Rectal smooth muscle tissue (tissue), 1 donor: ENCODE results near the gene NDUFS6.
"Not testable (repeated sequence)": the region's sequence is repeated elsewhere in the genome, so short reads cannot be mapped to it uniquely, and the experiment has no call there.

ENCODE experiments used
- H3K27ac ChIP-seq: one replicate; pipeline ENCODE4 v1.7.0; 2013; ENCODE audit warnings: low read depth, low read length, inconsistent platforms
- H3K27me3 ChIP-seq: one replicate; pipeline ENCODE4 v1.7.0; 2013; ENCODE audit warnings: low read length; ENCODE audit not compliant: control insufficient read depth, insufficient read depth
- H3K36me3 ChIP-seq: one replicate; pipeline ENCODE4 v1.7.0; 2013; ENCODE audit warnings: low read length; ENCODE audit not compliant: control insufficient read depth, insufficient read depth
- H3K4me1 ChIP-seq: one replicate; pipeline ENCODE4 v1.7.0; 2013; ENCODE audit warnings: low read length; ENCODE audit not compliant: control insufficient read depth, insufficient read depth
- H3K4me3 ChIP-seq: one replicate; pipeline ENCODE4 v1.7.0; 2013; ENCODE audit warnings: low read length
- H3K9ac ChIP-seq: one replicate; pipeline ENCODE4 v1.7.0; 2013; ENCODE audit warnings: low read length

Gene NDUFS6

DNA sequence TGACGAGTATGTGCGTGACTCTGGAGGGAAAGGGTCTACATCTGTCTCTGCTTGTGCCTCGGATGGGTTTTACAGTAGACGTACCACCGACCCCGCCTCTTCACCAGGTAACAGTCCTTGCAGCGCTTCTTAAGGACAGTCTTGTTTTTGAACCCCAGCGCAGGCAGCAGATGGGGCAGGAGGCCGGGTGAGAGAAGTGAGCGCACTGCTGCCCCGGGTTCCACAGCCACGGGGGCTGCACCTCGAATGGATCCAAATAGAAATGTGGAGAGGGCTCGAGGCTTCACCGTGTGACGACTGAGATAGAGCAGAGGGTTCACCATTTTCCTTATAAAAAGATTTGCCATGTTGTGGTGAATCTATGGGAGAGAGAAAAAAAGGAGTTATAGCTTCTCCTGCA is 2.6 kb upstream of the NDUFS6 start:
- H3K4me3 ChIP-seq = peak overlapping the region; percentile 85
- not testable (repeated sequence) for H3K27ac ChIP-seq

DNA sequence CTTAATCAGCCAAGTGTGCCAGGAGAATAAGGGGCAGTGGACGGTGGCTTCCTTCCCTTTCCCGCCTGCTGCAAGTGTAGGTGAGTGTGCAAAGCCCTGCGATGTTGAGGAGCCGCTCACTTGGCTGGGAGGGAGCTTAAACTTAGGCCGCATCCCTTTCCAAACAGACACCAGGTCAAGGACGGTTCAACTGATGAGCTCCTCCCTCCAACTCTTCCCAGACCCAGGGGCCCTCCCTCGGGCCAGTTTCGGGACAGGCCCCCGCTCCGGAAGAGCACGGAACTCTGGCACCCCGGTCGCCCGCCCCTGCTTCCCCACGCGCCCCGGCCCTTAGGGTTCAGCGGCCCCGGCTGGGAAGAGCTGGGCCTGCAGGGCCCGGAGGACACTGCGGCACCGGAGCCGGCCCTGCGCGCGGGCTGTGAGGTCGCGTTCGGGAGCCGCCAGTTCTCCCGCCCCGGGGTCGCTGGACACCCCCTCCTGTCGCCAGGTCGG is 2.1 kb upstream of the NDUFS6 start:
- H3K36me3 ChIP-seq = peaks cover 18% of the 10 kb centered on the region
- no peaks in the 10 kb centered on the region for H3K27me3 ChIP-seq
- H3K4me1 ChIP-seq = peaks cover 8% of the 10 kb centered on the region
- peak overlapping the region; percentile 47 for H3K27ac ChIP-seq
- H3K4me3 ChIP-seq = peak overlapping the region; percentile 85
- H3K9ac ChIP-seq = peak overlapping the region; percentile 43

More for the DNA sequence above, 2.6 kb upstream of the NDUFS6 start:
- not testable (repeated sequence) for H3K27me3 ChIP-seq, H3K9ac ChIP-seq, H3K4me1 ChIP-seq
- peaks cover 12% of the 10 kb centered on the region for H3K36me3 ChIP-seq

DNA sequence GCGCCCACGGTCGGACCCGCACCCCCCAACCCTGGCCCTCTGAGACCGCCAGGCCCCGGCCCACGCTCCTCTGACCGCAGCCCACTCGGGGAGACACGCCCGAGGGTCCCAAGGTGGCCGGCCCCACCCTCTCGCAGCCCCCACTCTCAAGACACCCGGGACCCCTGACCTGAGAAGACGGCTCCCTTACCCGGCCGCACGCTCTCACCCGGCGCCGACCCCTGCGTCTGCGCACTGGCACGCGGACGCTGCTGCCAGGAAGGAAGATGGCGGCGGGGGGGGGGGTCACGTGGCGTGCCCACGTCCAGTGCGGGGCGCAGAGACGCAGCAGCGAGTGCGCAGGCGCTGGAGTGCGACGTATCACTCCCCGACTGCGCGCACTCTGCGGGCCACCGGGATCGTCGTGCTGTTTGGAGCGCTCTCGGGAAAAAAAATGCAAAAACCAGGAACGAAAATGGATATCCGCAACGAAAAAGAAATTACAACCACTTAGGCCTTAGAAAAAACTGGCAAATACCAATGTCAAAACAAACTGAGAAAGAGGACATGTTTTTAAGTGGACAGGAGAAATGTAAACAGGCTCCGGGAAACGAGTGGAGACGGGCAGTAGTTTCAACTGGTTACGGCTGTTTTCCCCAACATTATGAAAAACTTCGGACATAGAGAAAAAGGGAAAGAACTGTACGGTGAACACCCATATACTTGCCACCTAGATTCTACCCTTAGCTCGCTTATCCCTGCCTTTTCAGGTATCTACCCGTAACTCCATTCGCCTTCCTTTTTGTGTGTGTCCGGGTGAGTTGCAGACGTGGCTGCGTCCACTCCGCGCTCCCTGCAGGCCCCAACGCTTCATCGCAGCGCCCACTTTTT is 1.4 kb upstream of the NDUFS6 start, which contains the start of gene MRPL36:
MRPL36 (minus strand) TSS at position 236 of the 870 bp plus-strand sequence. CDS start 902 bp downstream, outside the sequence.
- Histone ChIP-seq H3K36me3 (peaks cover 22% of the 10 kb centered on the region), H3K27ac (peak within 1 kb of the TSS; percentile 87), H3K4me1 (peaks cover 8% of the 10 kb centered on the region), H3K9ac (peak within 1 kb of the TSS; percentile 64), H3K4me3 (peak within 1 kb of the TSS; percentile 97), H3K27me3 (no peaks in the 10 kb centered on the region)

DNA sequence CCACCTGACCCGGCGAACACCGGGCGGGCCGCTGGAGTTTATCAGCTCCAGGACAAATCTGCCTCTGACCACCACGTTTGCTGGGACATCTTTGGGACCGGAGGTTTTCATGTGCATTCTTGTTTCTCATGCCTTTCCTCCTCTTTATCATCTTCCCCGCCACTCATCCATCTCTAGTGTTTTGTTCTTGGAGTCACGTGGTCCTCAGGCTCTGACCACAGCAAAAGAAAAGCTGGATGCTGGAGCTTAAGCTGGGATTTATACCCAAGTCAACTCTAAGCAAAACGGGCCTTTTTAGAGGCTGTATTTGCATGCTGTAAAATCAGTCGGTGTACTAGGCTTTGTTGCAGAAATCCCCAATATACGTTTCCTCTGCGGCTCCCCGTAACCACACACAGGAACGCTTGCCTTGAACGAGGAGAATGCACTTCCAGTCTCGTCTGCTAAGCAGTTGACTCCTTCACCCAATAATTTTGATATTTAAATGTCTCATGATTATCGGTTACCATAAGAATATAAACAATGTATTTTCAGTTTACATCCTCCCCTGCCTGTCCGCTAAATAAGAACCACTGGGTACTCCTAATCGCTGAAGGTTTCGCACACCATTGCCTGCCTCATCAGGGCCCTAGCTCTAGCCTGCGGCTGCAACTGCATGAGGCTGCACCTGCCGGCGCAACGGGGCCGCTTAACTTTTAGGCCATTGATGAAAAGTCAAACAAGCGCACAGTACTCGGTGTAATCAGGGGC is 560 bp upstream of the NDUFS6 start:
- H3K36me3 ChIP-seq = peaks cover 29% of the 10 kb centered on the region
- peaks cover 8% of the 10 kb centered on the region for H3K4me1 ChIP-seq
- H3K27ac ChIP-seq = peak overlapping the region; percentile 87
- H3K27me3 ChIP-seq = no peaks in the 10 kb centered on the region
- peak overlapping the region; percentile 41 for H3K9ac ChIP-seq
- peak overlapping the region; percentile 97 for H3K4me3 ChIP-seq

DNA sequence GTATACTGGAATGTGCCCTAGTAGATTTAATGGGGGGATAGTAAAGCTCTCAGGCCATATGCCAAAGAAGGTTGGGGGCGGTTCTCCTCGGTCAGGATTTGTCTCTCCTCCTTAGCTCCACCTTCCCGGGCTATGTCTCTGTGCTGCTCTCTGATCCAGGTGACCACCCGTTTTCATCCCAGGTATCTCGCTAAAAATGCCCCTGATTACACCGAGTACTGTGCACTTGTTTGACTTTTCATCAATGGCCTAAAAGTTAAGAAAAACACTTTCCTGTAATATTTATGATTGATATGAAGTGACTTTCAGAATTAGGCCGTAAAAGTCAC is 724 bp downstream of the NDUFS6 start:
- Histone ChIP-seq H3K27me3 (no peaks in the 10 kb centered on the region), H3K27ac (no peak overlapping the region), H3K36me3 (peaks cover 39% of the 10 kb centered on the region), H3K9ac (peak overlapping the region; percentile 84), H3K4me3 (peak overlapping the region; percentile 97), H3K4me1 (peaks cover 8% of the 10 kb centered on the region)

DNA sequence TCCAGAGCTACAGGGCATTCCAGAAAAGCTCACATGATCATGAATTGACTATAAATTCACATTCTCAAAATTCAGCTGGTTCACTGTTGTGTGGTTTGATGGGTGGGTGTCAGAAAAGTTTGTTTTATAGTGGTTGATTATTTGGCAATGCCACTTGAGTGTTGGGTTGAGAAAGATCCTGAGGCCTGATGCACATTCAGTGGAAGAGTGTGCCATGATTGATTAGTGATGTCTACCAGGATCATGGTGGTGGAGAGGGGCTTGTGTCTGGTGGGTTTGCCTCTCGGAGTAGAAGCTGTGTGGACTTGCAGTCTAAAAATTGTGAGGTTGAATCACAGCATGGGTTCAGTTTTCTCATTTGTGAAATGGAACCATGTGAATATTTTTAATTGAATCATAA is 2.0 kb downstream of the NDUFS6 start:
- peaks cover 8% of the 10 kb centered on the region for H3K4me1 ChIP-seq
- H3K36me3 ChIP-seq = peaks cover 41% of the 10 kb centered on the region
- no peak overlapping the region for H3K4me3 ChIP-seq
- no peaks in the 10 kb centered on the region for H3K27me3 ChIP-seq
- no peak overlapping the region for H3K9ac ChIP-seq
- no peak overlapping the region for H3K27ac ChIP-seq

DNA sequence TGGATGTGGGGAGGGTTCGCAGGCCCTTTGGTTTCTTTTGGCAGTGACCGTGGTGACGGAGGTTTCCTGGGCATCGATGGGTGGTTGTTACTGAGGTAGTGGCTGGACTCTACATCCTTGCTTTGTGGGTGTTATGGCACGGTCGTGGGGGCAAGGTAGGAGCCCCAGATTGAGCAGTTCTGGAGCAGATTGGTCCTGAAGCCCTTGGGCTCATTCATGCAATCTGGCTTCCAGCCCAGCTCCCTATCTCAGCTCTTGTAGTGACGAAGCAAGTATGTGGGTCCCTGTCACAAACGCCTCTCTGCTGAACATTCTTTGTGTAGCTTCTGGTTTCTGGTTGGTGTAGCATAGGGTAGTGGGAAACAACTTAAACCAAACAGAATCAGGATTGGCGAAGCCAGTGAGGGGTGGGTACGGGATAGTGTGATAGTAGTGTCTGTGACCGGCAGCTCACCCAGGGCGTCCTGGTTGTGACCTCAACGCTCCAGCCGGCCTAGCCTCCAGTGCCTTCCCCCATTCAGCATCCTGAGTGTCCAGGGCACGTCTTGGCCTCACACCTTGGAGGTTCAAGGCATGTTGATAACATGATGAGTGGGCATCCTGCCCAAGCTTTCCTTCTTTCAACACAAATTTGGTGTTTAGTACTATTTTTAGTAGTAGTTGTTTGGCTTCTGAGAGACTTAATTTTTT is 2.9 kb downstream of the NDUFS6 start:
- H3K27ac ChIP-seq = no peak overlapping the region
- H3K4me1 ChIP-seq = peaks cover 3% of the 10 kb centered on the region
- no peaks in the 10 kb centered on the region for H3K27me3 ChIP-seq
- no peak overlapping the region for H3K9ac ChIP-seq
- peaks cover 43% of the 10 kb centered on the region for H3K36me3 ChIP-seq
- no peak overlapping the region for H3K4me3 ChIP-seq

DNA sequence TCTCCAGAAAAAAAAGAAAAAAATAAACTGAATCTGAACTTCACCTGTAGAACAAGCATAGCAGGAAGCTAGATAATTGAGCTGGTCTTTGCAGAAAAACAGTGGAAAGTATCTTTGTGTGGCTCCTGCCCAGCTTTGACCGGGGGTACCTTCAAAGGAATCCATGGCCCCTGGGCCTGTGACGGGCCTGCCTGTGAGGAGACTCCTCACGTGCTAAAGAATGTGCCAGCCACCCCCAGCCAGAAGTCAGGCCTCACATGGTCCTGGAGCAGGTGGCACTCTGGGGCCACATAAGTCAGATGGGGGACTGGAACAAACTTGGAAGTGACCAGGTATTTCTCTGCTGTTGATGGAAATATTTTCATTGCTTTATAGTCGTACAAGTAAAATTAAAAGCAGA is 4.1 kb downstream of the NDUFS6 start:
- H3K27me3 ChIP-seq = no peaks in the 10 kb centered on the region
- H3K4me3 ChIP-seq = no peak overlapping the region
- peaks cover 3% of the 10 kb centered on the region for H3K4me1 ChIP-seq
- no peak overlapping the region for H3K9ac ChIP-seq
- H3K36me3 ChIP-seq = peaks cover 43% of the 10 kb centered on the region
- H3K27ac ChIP-seq = no peak overlapping the region

DNA sequence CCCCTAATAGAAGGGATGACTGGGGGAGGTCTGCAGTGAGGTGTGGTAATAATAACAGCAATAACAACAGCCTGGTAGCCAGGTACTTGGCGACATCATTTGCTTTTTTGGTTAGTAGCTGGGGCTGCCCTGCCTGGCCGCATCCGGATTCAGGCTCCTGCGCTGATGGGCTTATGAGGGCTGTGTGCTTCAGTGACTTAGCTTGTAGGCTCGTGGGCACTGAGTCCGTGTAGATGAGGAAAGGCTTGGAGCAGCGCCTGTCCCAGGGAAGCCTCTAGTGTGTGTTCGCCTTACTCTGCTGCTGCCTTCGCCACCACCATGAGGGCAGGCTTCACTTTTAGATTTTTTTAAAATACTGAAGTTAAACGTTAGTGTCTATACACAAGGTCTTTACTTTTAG is 4.5 kb downstream of the NDUFS6 start:
- Histone ChIP-seq H3K9ac (no peak overlapping the region), H3K27ac (no peak overlapping the region), H3K36me3 (peaks cover 43% of the 10 kb centered on the region), H3K4me1 (peaks cover 3% of the 10 kb centered on the region), H3K4me3 (no peak overlapping the region), H3K27me3 (no peaks in the 10 kb centered on the region)

DNA sequence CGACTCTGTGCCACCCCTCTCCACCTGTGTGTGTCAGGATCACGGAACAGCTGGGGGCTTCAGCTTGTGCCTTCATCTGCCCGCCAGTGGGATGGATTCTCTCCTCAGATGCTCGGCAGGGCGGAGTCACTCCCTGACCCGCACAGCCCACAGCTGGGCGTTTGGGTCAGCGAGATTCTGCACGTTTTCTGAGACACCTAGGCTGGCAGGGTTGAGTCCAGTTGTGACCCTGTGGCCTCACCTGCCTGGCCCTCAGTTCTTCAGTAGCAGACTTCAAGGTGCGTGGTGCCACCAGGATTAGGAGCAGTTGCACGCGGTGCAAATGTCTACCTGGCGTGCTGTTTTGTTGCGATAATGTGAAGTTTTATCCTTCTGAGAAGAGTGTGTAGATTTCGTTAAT is 5.0 kb downstream of the NDUFS6 start:
- Histone ChIP-seq H3K27me3 (no peaks in the 10 kb centered on the region), H3K36me3 (peaks cover 43% of the 10 kb centered on the region), H3K4me3 (no peak overlapping the region), H3K9ac (no peak overlapping the region), H3K4me1 (peaks cover 3% of the 10 kb centered on the region), H3K27ac (no peak overlapping the region)

DNA sequence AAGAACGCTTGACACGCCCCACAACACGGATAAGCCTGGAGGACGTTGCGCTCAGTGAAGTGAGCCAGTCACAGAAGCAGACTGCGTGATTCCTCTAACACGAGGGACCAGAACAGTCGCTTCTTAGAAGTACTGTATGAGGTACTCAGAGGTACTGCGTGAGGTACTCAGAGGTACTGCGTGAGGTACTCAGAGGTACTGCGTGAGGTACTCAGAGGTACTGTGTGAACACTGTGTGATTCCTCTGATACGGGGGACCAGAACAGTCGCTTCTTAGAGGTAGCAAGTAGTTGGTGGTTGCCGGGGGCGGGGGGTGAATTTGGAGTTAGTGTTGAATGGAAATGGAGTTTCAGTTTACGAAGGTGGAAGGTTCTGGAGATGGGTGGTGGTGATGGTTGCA is 5.8 kb downstream of the NDUFS6 start:
- no peak overlapping the region for H3K9ac ChIP-seq
- no peak overlapping the region for H3K27ac ChIP-seq
- peaks cover under 1% of the 10 kb centered on the region for H3K4me1 ChIP-seq
- no peak overlapping the region for H3K4me3 ChIP-seq
- peaks cover 43% of the 10 kb centered on the region for H3K36me3 ChIP-seq
- no peaks in the 10 kb centered on the region for H3K27me3 ChIP-seq
